ENCODE results near the gene SPG7.

DNA sequence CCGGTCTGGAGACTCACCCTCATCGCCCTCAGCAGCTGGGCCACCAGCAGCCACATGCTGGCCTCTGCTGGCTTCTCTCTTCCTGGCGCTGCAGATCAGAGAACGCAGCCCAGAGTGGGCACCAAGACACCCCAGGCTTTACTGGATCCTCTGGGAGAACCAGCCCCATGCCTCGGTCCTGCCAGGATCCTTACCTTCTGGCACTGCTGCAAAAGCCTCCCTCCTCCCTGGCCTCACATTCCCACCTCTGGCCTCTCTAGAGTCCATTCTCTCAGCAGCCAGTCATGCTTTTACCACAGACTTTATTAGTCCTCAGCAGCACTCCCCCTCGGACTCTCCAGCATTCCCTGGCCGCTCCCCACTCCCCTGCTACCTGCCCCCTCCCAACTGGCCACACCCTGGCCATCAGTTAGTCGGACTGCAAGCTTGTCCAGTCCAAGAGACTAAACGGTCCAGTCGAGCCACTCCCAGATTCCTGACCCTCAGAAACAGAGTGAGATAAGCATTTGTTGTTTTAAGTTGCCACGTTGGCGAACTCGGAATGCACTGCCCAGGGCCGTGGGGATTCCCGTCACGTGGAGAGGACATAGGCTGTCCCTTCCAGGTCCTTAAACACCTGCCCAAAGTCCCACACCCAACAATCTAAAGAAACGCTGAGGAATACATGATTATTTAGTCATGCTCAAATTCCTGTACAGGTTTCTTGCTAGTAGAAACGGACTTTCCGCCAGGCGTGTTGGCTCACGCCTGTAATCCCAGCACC lies 5.9 kb upstream of the SPG7 start:
- TF ChIP-seq, protein P1, sequence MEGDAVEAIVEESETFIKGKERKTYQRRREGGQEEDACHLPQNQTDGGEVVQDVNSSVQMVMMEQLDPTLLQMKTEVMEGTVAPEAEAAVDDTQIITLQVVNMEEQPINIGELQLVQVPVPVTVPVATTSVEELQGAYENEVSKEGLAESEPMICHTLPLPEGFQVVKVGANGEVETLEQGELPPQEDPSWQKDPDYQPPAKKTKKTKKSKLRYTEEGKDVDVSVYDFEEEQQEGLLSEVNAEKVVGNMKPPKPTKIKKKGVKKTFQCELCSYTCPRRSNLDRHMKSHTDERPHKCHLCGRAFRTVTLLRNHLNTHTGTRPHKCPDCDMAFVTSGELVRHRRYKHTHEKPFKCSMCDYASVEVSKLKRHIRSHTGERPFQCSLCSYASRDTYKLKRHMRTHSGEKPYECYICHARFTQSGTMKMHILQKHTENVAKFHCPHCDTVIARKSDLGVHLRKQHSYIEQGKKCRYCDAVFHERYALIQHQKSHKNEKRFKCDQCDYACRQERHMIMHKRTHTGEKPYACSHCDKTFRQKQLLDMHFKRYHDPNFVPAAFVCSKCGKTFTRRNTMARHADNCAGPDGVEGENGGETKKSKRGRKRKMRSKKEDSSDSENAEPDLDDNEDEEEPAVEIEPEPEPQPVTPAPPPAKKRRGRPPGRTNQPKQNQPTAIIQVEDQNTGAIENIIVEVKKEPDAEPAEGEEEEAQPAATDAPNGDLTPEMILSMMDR (IDR thresholded peaks at IDR 0.05; ENCODE audit: insufficient read depth, low read length): no peak
- TF ChIP-seq POLR2AphosphoS5 (IDR thresholded peaks at IDR 0.05; ENCODE audit: low read depth) (no peak), GABPA (IDR thresholded peaks at IDR 0.05; ENCODE audit: low read depth) (no peak), SPI1 (IDR thresholded peaks at IDR 0.05; ENCODE audit: borderline replicate concordance, low read depth) (no peak)

Data from HL-60 (cell line).